Progenitor cell of endocrine pancreas (in vitro differentiated cells): ENCODE measurements around the gene FXR2. TPM values are rescaled to one million over a fixed set of nuclear protein-coding genes. Genes with fewer than 3 reads are reported as not detected.

Experiments used
- DNase-seq: peaks from one replicate; pipeline ENCODE4 v3.0.0; 2021; ENCODE audit warnings: low spot score; ENCODE audit not compliant: unreplicated experiment
- H3K27ac Mint-ChIP-seq: 2 replicates; pipeline ENCODE4 v1.8.0; 2021; ENCODE audit warnings: mild to moderate bottlenecking, moderate library complexity, mixed read lengths
- H3K27me3 Mint-ChIP-seq: 2 replicates; pipeline ENCODE4 v1.8.0; 2021; ENCODE audit warnings: mixed read lengths
- H3K36me3 Mint-ChIP-seq: 2 replicates; pipeline ENCODE4 v1.8.0; 2022; ENCODE audit warnings: mixed read lengths; ENCODE audit not compliant: insufficient read depth
- H3K4me1 Mint-ChIP-seq: 2 replicates; pipeline ENCODE4 v1.8.0; 2021; ENCODE audit warnings: low read depth, mixed read lengths
- H3K4me3 Mint-ChIP-seq: 2 replicates; pipeline ENCODE4 v1.8.0; 2021; ENCODE audit warnings: low read depth, mild to moderate bottlenecking, moderate library complexity, mixed read lengths
- H3K9me3 Mint-ChIP-seq: 2 replicates; pipeline ENCODE4 v1.8.0; 2021; ENCODE audit warnings: low read depth, mixed read lengths
- CTCF ChIP-seq: fragments of 200-600 bp; sonication (generic); IDR thresholded peaks from one replicate; pipeline ENCODE4 v1.5.0; 2021; ENCODE audit warnings: antibody characterized with exemption, mild to moderate bottlenecking; ENCODE audit not compliant: unreplicated experiment
- total RNA-seq: library from RNA; stranded (reverse); gene quantifications from 2 replicates; pipeline ENCODE4 v1.2.1, GENCODE V29; 2021

The FXR2 gene
- total RNA-seq, 1 donor from 2014 or later = 53.6 TPM

- Mint-ChIP-seq H3K4me1 (peaks cover 39% of the 10 kb centered on the region), H3K36me3 (peaks cover 41% of the 10 kb centered on the region), H3K27me3 (no peaks in the 10 kb centered on the region), H3K27ac (peak overlapping the region; percentile 86), H3K9me3 (no peaks in the 10 kb centered on the region), H3K4me3 (peak overlapping the region; percentile 98)
- no peak for TF ChIP-seq CTCF
- no peak for DNase-seq
These were observed 38.7 kb downstream of the FXR2 start for GRCh38 chr17:7575959-7576358.

- Mint-ChIP-seq H3K27ac (peak overlapping the region; percentile 97), H3K27me3 (no peaks in the 10 kb centered on the region), H3K4me1 (peaks cover 34% of the 10 kb centered on the region), H3K4me3 (peak overlapping the region; percentile 98), H3K36me3 (peaks cover 43% of the 10 kb centered on the region), H3K9me3 (no peaks in the 10 kb centered on the region)
- no peak for TF ChIP-seq CTCF
- DNase-seq = no peak
These were observed 39.2 kb downstream of the FXR2 start for GRCh38 chr17:7575481-7575883.

- peak overlapping the region; percentile 98 for H3K4me3 Mint-ChIP-seq
- no peak for TF ChIP-seq CTCF
- H3K9me3 Mint-ChIP-seq = no peaks in the 10 kb centered on the region
- H3K36me3 Mint-ChIP-seq = peaks cover 48% of the 10 kb centered on the region
- no peaks in the 10 kb centered on the region for H3K27me3 Mint-ChIP-seq
- H3K4me1 Mint-ChIP-seq = peaks cover 29% of the 10 kb centered on the region
- DNase-seq = no peak
- H3K27ac Mint-ChIP-seq = peak overlapping the region; percentile 97
These were observed 40.3 kb downstream of the FXR2 start for GRCh38 chr17:7574176-7574953.

- H3K27ac Mint-ChIP-seq = peak overlapping the region; percentile 97
- TF ChIP-seq CTCF = no peak
- no peaks in the 10 kb centered on the region for H3K27me3 Mint-ChIP-seq
- peaks cover 46% of the 10 kb centered on the region for H3K36me3 Mint-ChIP-seq
- peak; percentile 73 for DNase-seq
- H3K9me3 Mint-ChIP-seq = no peaks in the 10 kb centered on the region
- peak overlapping the region; percentile 98 for H3K4me3 Mint-ChIP-seq
- peaks cover 24% of the 10 kb centered on the region for H3K4me1 Mint-ChIP-seq
These were observed 41.2 kb downstream of the FXR2 start for GRCh38 chr17:7573324-7574080.

- Mint-ChIP-seq H3K4me3 (peak overlapping the region; percentile 98), H3K36me3 (peaks cover 42% of the 10 kb centered on the region), H3K4me1 (peaks cover 21% of the 10 kb centered on the region), H3K27me3 (no peaks in the 10 kb centered on the region), H3K9me3 (no peaks in the 10 kb centered on the region), H3K27ac (peak overlapping the region; percentile 97)
- TF ChIP-seq CTCF = no peak
- DNase-seq = peak; percentile 100
These were observed 41.9 kb downstream of the FXR2 start for GRCh38 chr17:7572588-7573323.
